ENCODE results near the gene SGPP1.
"Not testable (repeated sequence)": the region's sequence is repeated elsewhere in the genome, so short reads cannot be mapped to it uniquely, and the experiment has no call there.

Gene SGPP1

DNA sequence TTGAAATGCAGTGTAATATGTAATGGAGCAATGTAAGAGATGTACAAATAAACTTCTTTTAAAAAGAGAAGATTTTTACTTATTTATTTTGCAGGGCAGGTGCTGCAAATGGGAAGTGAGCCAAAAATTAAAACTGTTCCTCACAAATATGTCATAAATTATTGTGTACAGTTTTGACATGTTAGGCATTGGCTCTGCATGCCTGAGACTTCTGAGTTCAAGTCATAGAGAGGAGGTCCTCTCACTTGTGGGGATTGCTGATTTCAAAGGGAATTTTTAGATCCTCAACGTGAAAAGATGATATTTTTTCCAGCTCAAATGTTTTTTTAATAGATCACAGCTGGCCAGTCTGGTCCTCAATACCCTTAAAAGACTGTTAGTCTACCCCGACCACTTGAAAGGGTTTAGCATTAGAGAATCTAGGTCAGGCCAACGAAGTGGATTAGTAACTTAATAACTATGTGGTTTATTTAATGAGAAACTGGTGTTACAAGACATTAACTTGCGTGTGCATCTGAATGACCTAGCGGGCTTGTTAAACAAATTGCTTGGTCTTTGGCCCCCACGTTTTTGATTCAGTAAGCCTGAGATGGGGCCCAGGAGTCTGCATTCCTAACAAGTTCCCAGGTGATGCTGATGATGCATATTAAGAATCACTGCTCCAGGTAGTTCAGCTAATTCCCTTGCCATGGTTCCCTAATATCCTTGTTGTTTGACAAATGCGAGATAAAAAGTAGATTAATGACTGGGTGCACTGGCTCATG, 55.3 kb downstream of the SGPP1 start:
- no peak for DNase-seq

- no peak for DNase-seq
These were observed 55.9 kb downstream of the SGPP1 start for GRCh38 chr14:63671987-63672386.

DNA sequence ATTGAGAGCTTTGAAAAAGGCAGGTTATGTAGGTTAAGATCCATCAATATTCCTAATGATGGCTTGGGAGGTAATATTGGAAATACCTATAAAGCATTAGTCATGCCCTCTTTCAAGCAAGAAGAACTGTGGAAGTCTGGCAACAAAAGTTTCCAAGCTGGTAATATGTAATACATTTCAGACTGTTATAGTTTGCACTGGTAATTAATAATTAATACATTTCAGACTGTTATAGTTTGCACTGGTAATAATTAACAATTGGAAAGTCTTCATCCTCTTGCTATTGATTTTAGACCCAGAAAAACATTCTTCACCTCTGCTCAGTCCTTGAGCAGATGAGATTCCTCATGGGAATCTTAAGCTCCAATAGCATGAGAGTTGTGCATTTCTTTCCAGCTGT, 57.2 kb downstream of the SGPP1 start:
- DNase-seq = no peak

DNA sequence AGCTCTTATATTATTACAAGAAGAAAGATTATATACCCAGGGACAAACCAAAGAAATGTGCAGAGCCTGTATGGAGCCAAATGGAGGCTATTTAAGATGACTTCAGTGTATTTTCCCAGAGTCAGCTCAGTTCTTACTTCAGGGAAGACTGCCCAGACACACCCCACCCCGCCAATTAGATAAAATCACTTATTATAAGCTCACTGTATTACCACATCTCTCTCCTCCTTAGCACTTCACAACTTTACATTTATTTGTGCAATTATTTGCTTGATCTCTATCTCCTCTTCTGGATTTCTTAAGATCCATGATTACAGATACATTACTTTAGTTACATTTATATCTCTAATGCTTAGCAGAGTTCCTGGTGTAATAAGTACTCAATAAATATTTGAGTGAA, 61.5 kb downstream of the SGPP1 start:
- no peak for DNase-seq

DNA sequence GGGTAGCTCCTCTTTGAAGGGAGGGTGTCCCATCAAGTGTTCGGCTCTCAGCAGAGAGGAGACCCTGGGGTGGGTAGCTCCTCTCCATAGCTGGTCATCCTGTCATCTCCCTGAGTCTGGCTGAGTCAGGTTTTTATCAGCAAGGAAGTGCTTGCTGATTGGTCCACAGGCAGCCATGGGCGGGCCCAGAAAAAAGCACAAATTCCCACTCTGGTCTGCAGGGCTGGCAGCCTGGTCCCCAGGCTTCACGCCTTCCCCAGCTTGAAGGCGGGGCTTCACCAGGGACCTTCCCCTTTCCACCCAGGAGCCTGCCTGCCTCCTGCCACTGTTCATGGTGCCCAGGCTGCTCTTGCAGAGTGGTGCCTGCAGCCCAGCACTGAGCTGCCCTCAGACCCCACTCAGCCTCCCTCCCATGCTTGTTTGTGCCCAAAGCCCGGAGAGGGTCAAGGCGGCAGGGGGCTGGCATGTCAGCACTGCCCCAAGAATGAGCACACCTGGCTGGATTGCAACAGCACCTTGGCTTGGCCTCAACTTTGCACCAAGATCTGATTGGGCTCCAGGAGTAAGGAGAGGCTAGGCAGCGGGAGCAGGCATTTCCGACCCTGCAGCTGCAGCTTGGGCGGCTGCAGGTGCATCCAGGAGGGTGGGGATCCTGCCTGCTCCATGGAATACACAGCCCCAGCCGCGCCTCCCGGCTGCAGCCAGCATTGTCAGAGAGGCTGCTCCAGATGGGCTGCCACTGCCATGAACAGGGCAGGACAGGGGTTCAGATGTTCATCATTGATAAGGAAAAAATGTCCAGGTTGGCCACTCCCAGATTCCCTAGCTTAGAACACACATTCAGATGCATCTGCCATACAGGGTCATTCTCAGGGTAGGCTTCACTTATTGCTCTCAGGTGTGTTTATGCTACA, 64.2 kb downstream of the SGPP1 start:
- DNase-seq = no peak

DNA sequence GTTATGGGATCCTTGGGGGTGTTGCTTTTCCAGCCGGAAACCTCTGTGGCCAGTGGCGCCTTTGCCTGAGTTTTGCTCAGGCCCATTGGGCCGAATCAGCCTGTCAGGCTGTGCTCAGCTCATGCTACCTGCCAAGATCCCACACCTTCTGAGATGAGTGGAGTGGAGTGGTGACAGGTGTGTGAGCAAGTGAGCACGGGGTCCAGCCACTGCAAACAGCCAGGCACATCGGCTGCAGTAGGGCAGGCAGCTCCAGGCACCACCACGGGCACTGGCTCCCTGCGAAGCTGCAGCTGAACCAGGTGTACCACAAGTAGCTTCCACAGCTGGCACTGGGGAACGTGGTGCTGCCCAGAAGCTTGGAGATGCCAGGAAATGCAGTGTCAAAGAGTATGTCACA, 65.1 kb downstream of the SGPP1 start:
- no peak for DNase-seq

DNA sequence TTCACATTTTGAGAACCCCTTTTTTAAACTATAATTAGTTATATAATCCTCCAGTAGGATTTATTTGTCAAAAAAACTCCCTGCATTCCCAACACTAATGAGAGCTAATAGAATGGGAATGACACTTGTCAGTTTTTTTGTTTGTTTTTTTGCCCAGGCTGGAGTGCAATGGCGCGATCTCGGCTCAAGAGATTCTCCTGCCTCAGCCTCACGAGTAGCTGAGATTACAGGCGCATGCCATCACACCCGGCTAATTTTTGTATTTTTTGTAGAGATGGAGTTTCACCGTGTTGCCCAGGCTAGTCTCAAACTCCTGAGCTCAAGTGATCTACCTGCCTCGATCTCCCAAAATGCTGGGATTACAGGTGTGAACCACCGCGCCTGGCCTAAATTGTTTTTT, 66.0 kb downstream of the SGPP1 start:
- not testable (repeated sequence) for DNase-seq

DNA sequence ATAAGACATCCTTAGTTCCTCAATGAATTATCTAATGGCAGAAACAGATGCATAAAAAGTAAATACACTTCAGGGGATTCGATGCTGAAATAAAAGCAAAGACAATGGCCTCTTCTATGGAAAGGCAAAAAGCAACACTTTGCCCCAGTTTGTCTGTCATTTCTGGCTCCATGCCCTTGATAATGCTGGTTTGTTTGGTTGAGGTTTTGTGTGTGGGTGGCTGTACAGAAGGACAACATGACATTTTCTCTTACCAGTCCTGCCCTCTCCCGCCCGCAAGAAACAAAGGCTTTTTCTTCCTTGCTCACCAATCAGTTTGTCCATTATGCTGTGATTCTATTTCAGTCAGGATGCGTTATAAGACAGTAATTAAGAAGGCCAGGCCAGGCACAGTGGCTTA, 68.1 kb downstream of the SGPP1 start:
- no peak for DNase-seq

DNA sequence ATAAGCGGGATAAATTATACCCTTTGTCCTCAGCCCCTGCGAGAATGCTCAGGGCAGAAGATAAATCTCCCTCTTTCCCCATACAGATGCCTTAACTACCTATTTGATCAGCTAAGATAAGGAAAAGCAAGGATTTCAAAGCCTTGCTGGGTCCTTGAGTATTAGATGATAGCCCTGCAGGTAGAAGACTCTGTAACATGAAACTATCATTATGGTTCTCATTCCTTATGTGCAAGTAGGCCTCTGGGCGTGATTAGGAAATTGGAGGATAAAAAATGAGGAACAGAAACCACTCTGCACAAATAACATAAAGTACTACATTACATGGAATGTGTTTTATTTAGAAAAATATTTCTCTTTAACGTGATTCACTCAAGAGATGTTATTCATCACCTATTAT, 71.7 kb downstream of the SGPP1 start:
- no peak for DNase-seq

GRCh38 chr14:63654936-63655335, 72.9 kb downstream of the SGPP1 start:
- no peak for DNase-seq

- no peak for DNase-seq
These were observed 73.5 kb downstream of the SGPP1 start for GRCh38 chr14:63654346-63654745.

DNA sequence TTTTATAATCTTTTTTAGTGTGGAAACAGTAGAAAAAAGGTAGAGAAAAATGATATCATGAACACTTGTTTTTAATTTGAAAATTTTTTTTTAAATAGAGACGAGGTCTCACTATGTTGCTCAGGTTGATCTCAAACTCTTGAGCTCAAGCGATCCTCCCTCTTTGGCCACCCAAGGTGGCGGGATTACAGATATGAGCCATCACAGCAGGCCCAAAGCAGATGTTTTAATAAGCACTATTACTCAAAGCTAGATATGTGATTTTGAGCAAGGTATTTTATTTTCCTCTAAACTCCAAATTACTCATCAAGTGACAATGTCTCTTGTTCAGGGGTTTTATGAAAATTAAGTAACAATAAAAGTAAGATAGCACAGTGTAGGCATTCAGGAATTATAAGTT, 75.5 kb downstream of the SGPP1 start:
- DNase-seq = no peak

DNA sequence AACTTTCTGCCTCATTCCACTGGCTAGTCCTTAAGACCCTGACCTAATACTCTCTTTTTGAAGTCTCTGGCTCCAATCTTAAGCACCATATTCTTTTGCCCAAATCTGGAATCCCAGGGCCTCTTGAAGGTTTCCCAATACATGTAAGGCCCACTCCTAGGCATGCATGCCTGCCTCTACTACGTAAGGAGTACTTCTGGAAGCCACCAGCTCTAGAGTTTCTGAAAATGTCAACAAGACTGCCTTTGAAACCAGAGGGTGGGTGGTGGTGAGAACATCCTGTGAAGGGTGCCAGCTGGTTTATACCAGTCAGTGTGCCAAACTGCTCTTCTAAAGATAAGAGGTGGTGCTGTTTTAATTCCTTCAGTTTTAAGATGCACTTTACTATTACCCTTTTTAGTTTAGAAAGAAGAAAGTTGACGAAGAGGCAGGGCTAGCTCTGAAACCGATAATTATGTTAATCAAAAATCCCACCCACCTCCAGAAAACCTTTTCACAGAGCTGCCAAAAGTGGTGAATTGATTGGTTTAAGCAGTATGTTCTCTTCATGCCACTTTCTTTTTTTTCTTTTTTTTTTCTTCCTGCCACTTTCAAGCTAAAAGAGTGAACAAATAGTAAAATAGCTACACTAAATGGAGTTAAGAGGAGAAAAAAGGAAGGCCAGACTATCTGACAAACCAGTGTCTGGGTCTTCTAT, 77.5 kb downstream of the SGPP1 start:
- DNase-seq = no peak

DNA sequence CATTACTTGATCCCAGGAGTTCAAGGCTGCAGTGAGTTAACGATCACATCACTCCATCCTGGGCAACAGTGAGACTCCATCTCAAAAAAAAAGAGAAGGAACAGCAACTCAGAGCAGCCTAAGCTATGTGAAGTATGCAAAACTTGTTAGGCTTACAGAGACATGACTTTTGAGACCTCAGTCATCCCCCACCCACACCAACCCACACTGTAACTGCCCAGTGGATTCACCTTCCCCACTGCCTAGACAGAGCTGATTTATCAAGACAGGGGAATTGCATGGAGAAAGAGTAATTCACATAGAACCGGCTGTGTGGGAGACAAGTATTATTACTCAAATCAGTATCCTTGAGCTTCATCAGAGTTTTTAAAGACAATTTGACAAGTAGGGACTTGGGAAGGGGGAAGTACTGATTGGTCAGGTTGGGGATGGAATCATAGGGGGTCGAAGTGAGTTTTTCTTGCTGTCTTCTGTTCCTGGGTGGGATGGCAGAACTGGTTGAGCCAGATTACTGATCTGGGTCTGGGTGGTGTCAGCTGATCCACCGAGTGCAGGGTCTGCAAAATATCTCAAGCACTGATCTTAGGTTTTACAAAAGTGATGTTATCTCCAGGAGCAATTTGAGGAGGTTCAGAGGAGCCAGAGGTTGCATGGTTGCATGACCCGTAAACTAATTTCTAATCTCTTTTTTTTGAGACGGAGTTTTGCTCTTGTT, 80.0 kb downstream of the SGPP1 start:
- no peak for DNase-seq

DNA sequence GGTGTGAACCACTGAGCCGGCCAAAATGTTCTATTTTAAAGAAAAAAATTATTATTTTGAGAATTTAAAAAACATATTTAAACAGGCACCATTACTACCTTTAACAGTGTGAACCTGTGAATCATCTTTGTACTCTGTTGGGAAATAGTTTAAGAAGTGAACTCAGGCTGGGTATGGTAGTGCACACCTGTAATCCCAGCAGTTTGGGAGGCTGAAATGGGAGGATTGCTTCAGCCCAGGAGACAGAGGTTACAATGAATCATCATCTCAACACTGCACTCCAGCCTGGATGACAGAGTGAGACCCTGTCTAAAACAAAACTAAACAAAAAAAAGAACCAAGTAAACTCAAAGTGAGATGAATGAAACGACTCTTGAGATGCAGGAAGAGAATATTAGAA, 83.1 kb downstream of the SGPP1 start:
- no peak for DNase-seq

GRCh38 chr14:63642656-63643382, 85.0 kb downstream of the SGPP1 start:
- DNase-seq = no peak

GRCh38 chr14:63642229-63642611, 85.6 kb downstream of the SGPP1 start:
- peak; percentile 99 for DNase-seq

GRCh38 chr14:63641473-63642228, 86.2 kb downstream of the SGPP1 start, which contains the start of gene WDR89:
Gene WDR89, minus strand, starts transcription at chr14:63641871. Its CDS starts 41,929 bp downstream, at chr14:63599942.
- peak; percentile 100 for DNase-seq

DNA sequence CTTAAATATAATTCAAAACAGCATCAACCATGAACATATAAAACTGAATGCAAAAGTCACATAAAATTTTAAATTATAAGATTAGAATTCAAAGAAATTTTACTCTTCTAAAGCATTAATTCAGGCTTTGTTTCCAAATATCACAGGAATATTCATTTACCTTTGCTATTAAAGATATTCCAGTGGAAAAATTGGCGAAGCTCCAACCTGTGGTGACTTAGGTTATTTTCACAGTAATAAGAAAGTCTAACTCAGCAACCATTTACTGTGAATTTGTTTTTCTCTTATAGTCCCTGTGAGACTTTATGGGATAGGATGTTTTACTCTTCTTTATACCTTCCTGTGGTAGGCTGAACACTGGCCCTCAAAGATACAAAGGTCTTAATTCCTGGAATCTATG, 89.4 kb downstream of the SGPP1 start:
- no peak for DNase-seq

DNA sequence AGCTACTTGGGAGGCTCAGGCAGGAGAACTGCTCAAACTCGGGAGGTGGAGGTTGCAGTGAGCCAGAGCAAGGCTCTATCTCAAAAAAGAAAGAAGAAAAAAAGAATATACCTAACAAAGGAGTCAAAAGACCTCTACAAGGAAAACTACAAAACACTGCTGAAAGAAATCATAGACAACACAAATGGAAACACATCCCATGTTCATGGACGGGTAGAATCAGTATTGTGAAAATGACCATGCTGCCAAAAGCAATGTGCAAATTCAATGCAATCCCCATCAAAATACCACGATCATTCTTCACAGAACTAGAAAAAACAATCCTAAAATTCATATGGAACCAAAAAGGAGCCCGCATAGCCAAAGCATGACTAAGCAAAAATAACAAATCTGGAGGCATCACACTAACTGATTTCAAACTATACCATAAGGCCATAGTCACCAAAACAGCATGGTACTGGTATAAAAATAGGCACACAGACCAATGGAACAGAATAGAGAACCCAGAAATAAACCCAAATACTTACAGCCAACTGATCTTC, 91.7 kb downstream of the SGPP1 start:
- not testable (repeated sequence) for DNase-seq
